VCaP (cell line): ENCODE measurements around the gene SYT2.
"Not testable (repeated sequence)": the region's sequence is repeated elsewhere in the genome, so short reads cannot be mapped to it uniquely, and the experiment has no call there.

Experiments used
- H3K27ac ChIP-seq: fragments of 450-650 bp; 2 replicates; pipeline ENCODE4 v1.5.1; 2017
- CTCF ChIP-seq: fragments of 450-650 bp; conservative IDR thresholded peaks from 2 replicates; pipeline ENCODE4 v1.5.1; 2017; ENCODE audit warnings: mild to moderate bottlenecking, moderate library complexity

The SYT2 gene

GRCh38 chr1:202710070-202711045 lies at the start of gene SYT2:
Gene SYT2 (minus strand): TSS chr1:202710454. CDS start chr1:202605772, 104,682 bp downstream.
- no peak for TF ChIP-seq CTCF
- H3K27ac ChIP-seq, result peak within 1 kb of the TSS; percentile 40; the same call in 1 of the 2 replicates

GRCh38 chr1:202756391-202756790 lies 46.1 kb upstream of the SYT2 start:
- no peak for TF ChIP-seq CTCF
- no peak overlapping the region for H3K27ac ChIP-seq

GRCh38 chr1:202754293-202754692 lies 44.0 kb upstream of the SYT2 start:
- no peak for TF ChIP-seq CTCF
- no peak overlapping the region for H3K27ac ChIP-seq

- no peak overlapping the region for H3K27ac ChIP-seq
- no peak for TF ChIP-seq CTCF
These were observed 42.5 kb upstream of the SYT2 start for GRCh38 chr1:202752774-202753173.

- no peak overlapping the region for H3K27ac ChIP-seq
- peak; percentile 29; the same call in 1 of the 2 replicates for TF ChIP-seq CTCF
These were observed 40.5 kb upstream of the SYT2 start for GRCh38 chr1:202750761-202751160.

GRCh38 chr1:202750024-202750423 lies 39.8 kb upstream of the SYT2 start:
- no peak overlapping the region for H3K27ac ChIP-seq
- no peak for TF ChIP-seq CTCF

GRCh38 chr1:202745323-202745888 lies 35.2 kb upstream of the SYT2 start:
- no peak overlapping the region for H3K27ac ChIP-seq
- TF ChIP-seq CTCF, result no peak

GRCh38 chr1:202744770-202745169 lies 34.5 kb upstream of the SYT2 start:
- not testable (repeated sequence) for H3K27ac ChIP-seq
